WTC11 (cell line): Measurements from ENCODE around the gene TBX10. TPM values are rescaled to one million over a fixed set of nuclear protein-coding genes. Genes with fewer than 3 reads are reported as not detected.

ENCODE experiments used
- ATAC-seq: fragments of 200-7000 bp; cut with Tn5 transposase; 2 replicates; pipeline ENCODE4 v1.10.0; 2021; ENCODE audit warnings: mild to moderate bottlenecking, moderate library complexity
- CTCF ChIA-PET: fragments of 300-600 bp; sonication (Branson Sonifier 250); formaldehyde crosslinking; loops from one replicate; lab custom pipeline; 2021; ENCODE audit warnings: antibody characterized with exemption; lab: Charles Lee
- POLR2A ChIA-PET: fragments of 350-600 bp; sonication (Branson Sonifier 250); formaldehyde crosslinking; loops from one replicate; lab custom pipeline; 2021; ENCODE audit warnings: antibody characterized with exemption; lab: Charles Lee
- DNase-seq: peaks from one replicate; pipeline ENCODE4 v3.0.0; 2021; ENCODE audit warnings: low spot score
- H3K27ac Mint-ChIP-seq: 2 replicates; pipeline ENCODE4 v1.8.0; 2021; ENCODE audit warnings: mixed read lengths
- H3K27me3 Mint-ChIP-seq: 2 replicates; pipeline ENCODE4 v1.8.0; 2021; ENCODE audit warnings: low read depth, mild to moderate bottlenecking, moderate library complexity, mixed read lengths
- H3K36me3 Mint-ChIP-seq: 2 replicates; pipeline ENCODE4 v1.8.0; 2021; ENCODE audit warnings: mixed read lengths
- H3K4me1 Mint-ChIP-seq: 2 replicates; pipeline ENCODE4 v1.8.0; 2022; ENCODE audit warnings: mixed read lengths
- H3K4me3 Mint-ChIP-seq: 2 replicates; pipeline ENCODE4 v1.8.0; 2021; ENCODE audit warnings: mild to moderate bottlenecking, moderate library complexity, mixed read lengths
- H3K9me3 Mint-ChIP-seq: 2 replicates; pipeline ENCODE4 v1.8.0; 2021; ENCODE audit warnings: mixed read lengths
- FOXP1 ChIP-seq: sonication (generic); formaldehyde crosslinking; IDR thresholded peaks from 2 replicates; pipeline ENCODE4 v1.8.0; 2022; ENCODE audit warnings: missing genetic modification reagents, mild to moderate bottlenecking, moderate library complexity, borderline replicate concordance
- GTF2I ChIP-seq: fragments of 250-450 bp; sonication (Bioruptor Pico); conservative IDR thresholded peaks from 2 replicates; pipeline ENCODE4 v1.4.0; 2021; ENCODE audit warnings: mild to moderate bottlenecking
- JAZF1 ChIP-seq: fragments of 250-450 bp; sonication (Bioruptor Pico); IDR thresholded peaks from 2 replicates; pipeline ENCODE4 v1.9.0; 2021; ENCODE audit warnings: moderate library complexity, mild to moderate bottlenecking, inconsistent platforms
- KAT7 ChIP-seq: sonication (generic); formaldehyde crosslinking; IDR thresholded peaks from 2 replicates; pipeline ENCODE4 v1.8.1; 2023; ENCODE audit warnings: missing genetic modification reagents, mild to moderate bottlenecking, borderline replicate concordance
- MXD4 ChIP-seq: fragments of 250-450 bp; sonication (Bioruptor Pico); IDR thresholded peaks from 2 replicates; pipeline ENCODE4 v1.8.0; 2021; ENCODE audit warnings: mild to moderate bottlenecking, moderate library complexity, borderline replicate concordance
- NFYB ChIP-seq: sonication (generic); formaldehyde crosslinking; conservative IDR thresholded peaks from 2 replicates; pipeline ENCODE4 v1.8.0; 2022; ENCODE audit warnings: low read depth, missing genetic modification reagents
- NR1H2 ChIP-seq: sonication (generic); formaldehyde crosslinking; IDR thresholded peaks from 2 replicates; pipeline ENCODE4 v1.9.0; 2021; ENCODE audit warnings: mild to moderate bottlenecking, moderate library complexity, missing genetic modification reagents
- NR3C1 ChIP-seq: sonication (generic); formaldehyde crosslinking; conservative IDR thresholded peaks from 2 replicates; pipeline ENCODE4 v1.8.1; 2023; ENCODE audit warnings: low read depth, mild to moderate bottlenecking, missing genetic modification reagents
- SMAD3 ChIP-seq: sonication (generic); formaldehyde crosslinking; IDR thresholded peaks from 2 replicates; pipeline ENCODE4 v1.8.0; 2022; ENCODE audit warnings: missing genetic modification reagents, mild to moderate bottlenecking, borderline replicate concordance
- SOX15 ChIP-seq: fragments of 250-450 bp; sonication (Bioruptor Pico); IDR thresholded peaks from 2 replicates; pipeline ENCODE4 v1.9.0; 2021; ENCODE audit warnings: mild to moderate bottlenecking
- TCF7 ChIP-seq: sonication (generic); formaldehyde crosslinking; IDR thresholded peaks from 2 replicates; pipeline ENCODE4 v1.8.0; 2022; ENCODE audit warnings: mild to moderate bottlenecking, low read depth, missing genetic modification reagents, moderate library complexity
- TEAD1 ChIP-seq: sonication (generic); formaldehyde crosslinking; IDR thresholded peaks from 2 replicates; pipeline ENCODE4 v1.8.0; 2022; ENCODE audit warnings: mild to moderate bottlenecking, missing genetic modification reagents
- ZNF138 ChIP-seq: sonication (generic); formaldehyde crosslinking; conservative IDR thresholded peaks from 2 replicates; pipeline ENCODE4 v1.8.1; 2022; ENCODE audit warnings: mild to moderate bottlenecking, moderate library complexity, missing genetic modification reagents
- ZNF423 ChIP-seq: fragments of 250-450 bp; sonication (Bioruptor Pico); IDR thresholded peaks from 2 replicates; pipeline ENCODE4 v2.1.2; 2022; ENCODE audit warnings: mild to moderate bottlenecking, moderate library complexity
- total RNA-seq: library from RNA; stranded (reverse); gene quantifications from 3 replicates; pipeline ENCODE4 v1.2.3, GENCODE V29; 2021
- TF ChIP-seq, protein P1 (sequence below): sonication (generic); formaldehyde crosslinking; IDR thresholded peaks from 2 replicates; pipeline ENCODE4 v1.8.0; 2023; ENCODE audit warnings: missing genetic modification reagents
- TF ChIP-seq, protein P2 (sequence below): fragments of 200-600 bp; IDR thresholded peaks from 2 replicates; pipeline ENCODE4 v1.8.0; 2022; ENCODE audit warnings: antibody characterized with exemption
- TF ChIP-seq, protein P3 (sequence below): fragments of 250-450 bp; sonication (Bioruptor Pico); IDR thresholded peaks from 2 replicates; pipeline ENCODE4 v1.9.0; 2021; ENCODE audit warnings: mild to moderate bottlenecking
- TF ChIP-seq, protein P4 (sequence below): fragments of 250-450 bp; sonication (Bioruptor Pico); IDR thresholded peaks from 2 replicates; pipeline ENCODE4 v1.9.0; 2021; ENCODE audit warnings: moderate library complexity, mild to moderate bottlenecking, inconsistent platforms, borderline replicate concordance
- TF ChIP-seq, protein P5 (sequence below): fragments of 250-450 bp; sonication (Bioruptor Pico); IDR thresholded peaks from 2 replicates; pipeline ENCODE4 v1.9.0; 2021; ENCODE audit warnings: mild to moderate bottlenecking
- TF ChIP-seq, protein P6 (sequence below): sonication (generic); formaldehyde crosslinking; IDR thresholded peaks from 2 replicates; pipeline ENCODE4 v1.8.1; 2023; ENCODE audit warnings: mild to moderate bottlenecking, missing genetic modification reagents

Gene TBX10
- total RNA-seq, 1 experiment from 2014 or later = not detected

DNA sequence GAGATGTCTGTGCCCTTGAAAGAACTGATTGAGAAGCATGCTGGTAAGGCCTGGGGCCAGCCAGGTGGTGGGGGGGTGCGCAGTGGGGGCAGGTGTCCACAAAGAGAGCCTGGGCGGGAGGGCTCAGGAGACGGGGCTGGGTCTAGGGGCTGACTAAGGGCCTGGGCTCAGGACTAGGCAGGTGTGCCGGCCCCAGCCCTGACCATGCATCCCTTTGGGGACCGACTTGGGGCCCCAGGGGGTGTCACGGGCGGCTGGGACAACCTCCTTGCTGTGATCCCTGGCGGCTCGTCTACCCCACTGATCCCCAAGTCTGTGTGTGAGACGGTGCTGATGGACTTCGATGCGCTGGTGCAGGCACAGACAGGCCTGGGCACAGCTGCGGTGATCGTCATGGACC lies 28.4 kb downstream of the TBX10 start (continued):
- TF ChIP-seq NFYB (CRISPR knock-in tag) = no peak
- no peak for TF ChIP-seq SOX15 (CRISPR knock-in tag)
- TF ChIP-seq, protein P1, sequence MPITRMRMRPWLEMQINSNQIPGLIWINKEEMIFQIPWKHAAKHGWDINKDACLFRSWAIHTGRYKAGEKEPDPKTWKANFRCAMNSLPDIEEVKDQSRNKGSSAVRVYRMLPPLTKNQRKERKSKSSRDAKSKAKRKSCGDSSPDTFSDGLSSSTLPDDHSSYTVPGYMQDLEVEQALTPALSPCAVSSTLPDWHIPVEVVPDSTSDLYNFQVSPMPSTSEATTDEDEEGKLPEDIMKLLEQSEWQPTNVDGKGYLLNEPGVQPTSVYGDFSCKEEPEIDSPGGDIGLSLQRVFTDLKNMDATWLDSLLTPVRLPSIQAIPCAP (CRISPR knock-in tag) = no peak
- TF ChIP-seq, protein P2, sequence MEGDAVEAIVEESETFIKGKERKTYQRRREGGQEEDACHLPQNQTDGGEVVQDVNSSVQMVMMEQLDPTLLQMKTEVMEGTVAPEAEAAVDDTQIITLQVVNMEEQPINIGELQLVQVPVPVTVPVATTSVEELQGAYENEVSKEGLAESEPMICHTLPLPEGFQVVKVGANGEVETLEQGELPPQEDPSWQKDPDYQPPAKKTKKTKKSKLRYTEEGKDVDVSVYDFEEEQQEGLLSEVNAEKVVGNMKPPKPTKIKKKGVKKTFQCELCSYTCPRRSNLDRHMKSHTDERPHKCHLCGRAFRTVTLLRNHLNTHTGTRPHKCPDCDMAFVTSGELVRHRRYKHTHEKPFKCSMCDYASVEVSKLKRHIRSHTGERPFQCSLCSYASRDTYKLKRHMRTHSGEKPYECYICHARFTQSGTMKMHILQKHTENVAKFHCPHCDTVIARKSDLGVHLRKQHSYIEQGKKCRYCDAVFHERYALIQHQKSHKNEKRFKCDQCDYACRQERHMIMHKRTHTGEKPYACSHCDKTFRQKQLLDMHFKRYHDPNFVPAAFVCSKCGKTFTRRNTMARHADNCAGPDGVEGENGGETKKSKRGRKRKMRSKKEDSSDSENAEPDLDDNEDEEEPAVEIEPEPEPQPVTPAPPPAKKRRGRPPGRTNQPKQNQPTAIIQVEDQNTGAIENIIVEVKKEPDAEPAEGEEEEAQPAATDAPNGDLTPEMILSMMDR = no peak
- TF ChIP-seq TEAD1 = no peak
- TF ChIP-seq, protein P3, sequence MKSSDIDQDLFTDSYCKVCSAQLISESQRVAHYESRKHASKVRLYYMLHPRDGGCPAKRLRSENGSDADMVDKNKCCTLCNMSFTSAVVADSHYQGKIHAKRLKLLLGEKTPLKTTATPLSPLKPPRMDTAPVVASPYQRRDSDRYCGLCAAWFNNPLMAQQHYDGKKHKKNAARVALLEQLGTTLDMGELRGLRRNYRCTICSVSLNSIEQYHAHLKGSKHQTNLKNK (CRISPR knock-in tag) = no peak
- TF ChIP-seq, protein P4, sequence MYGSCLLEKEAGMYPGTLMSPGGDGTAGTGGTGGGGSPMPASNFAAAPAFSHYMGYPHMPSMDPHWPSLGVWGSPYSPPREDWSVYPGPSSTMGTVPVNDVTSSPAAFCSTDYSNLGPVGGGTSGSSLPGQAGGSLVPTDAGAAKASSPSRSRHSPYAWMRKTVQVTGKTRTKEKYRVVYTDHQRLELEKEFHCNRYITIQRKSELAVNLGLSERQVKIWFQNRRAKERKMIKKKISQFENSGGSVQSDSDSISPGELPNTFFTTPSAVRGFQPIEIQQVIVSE (CRISPR knock-in tag) = no peak
- no peak for TF ChIP-seq JAZF1 (CRISPR knock-in tag)
- no peak for TF ChIP-seq TCF7 (CRISPR knock-in tag)
- TF ChIP-seq KAT7 = no peak

DNA sequence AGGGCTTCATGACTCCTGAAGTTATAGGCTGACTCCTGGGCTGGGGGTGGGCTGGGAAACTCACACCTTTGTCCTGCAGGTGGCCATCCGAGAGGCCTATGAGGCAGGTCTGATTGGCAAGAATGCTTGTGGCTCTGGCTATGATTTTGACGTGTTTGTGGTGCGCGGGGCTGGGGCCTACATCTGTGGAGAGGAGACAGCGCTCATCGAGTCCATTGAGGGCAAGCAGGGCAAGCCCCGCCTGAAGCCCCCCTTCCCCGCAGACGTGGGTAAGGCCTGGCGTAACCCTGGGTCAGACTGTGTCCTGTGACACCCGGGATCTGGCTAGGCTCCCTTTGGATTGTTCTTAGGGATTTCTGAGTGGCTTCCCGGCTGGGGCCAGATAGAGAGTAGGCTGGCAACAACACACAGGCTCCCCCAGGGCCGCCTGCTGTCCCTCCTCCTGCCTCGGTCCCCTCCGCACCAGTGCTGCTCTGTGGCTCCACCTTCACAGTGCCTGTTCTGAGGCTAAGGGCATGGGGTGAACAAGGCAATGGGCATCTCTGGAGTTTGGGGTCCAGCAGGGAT lies 29.2 kb downstream of the TBX10 start:
- peaks cover 17% of the 10 kb centered on the region for H3K4me1 Mint-ChIP-seq
- ATAC-seq = no peak
- POLR2A ChIA-PET = no interaction called here
- H3K27me3 Mint-ChIP-seq = peaks cover 5% of the 10 kb centered on the region; the same call in 1 of the 2 replicates
- no peak for DNase-seq
- TF ChIP-seq SOX15 (CRISPR knock-in tag) = no peak
- TF ChIP-seq SMAD3 (CRISPR knock-in tag) = no peak
- TF ChIP-seq, protein P5, sequence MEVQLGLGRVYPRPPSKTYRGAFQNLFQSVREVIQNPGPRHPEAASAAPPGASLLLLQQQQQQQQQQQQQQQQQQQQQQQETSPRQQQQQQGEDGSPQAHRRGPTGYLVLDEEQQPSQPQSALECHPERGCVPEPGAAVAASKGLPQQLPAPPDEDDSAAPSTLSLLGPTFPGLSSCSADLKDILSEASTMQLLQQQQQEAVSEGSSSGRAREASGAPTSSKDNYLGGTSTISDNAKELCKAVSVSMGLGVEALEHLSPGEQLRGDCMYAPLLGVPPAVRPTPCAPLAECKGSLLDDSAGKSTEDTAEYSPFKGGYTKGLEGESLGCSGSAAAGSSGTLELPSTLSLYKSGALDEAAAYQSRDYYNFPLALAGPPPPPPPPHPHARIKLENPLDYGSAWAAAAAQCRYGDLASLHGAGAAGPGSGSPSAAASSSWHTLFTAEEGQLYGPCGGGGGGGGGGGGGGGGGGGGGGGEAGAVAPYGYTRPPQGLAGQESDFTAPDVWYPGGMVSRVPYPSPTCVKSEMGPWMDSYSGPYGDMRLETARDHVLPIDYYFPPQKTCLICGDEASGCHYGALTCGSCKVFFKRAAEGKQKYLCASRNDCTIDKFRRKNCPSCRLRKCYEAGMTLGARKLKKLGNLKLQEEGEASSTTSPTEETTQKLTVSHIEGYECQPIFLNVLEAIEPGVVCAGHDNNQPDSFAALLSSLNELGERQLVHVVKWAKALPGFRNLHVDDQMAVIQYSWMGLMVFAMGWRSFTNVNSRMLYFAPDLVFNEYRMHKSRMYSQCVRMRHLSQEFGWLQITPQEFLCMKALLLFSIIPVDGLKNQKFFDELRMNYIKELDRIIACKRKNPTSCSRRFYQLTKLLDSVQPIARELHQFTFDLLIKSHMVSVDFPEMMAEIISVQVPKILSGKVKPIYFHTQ (CRISPR knock-in tag) = no peak
- TF ChIP-seq ZNF423 (CRISPR knock-in tag) = no peak
- TF ChIP-seq, all 79 proteins: peak for 0
- no peak overlapping the region for H3K27ac Mint-ChIP-seq
- H3K4me3 Mint-ChIP-seq = no peak overlapping the region
- CTCF ChIA-PET = no interaction called here
- H3K9me3 Mint-ChIP-seq = no peaks in the 10 kb centered on the region
- H3K36me3 Mint-ChIP-seq = peaks cover 21% of the 10 kb centered on the region

DNA sequence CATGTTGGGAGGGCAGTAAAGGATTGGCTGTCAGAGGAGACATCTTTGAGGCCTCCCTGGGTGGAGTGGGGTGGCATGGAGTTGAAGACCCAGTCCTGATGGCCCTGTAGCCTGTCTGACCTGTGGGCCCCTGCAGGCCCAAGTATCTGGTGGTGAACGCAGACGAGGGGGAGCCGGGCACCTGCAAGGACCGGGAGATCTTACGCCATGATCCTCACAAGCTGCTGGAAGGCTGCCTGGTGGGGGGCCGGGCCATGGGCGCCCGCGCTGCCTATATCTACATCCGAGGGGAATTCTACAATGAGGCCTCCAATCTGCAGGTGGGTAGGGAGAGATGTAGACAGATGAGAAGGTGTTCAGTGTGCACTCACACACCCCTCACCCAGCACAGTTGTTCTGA lies 30.2 kb downstream of the TBX10 start:
- Mint-ChIP-seq H3K4me3 (no peak overlapping the region), H3K27ac (no peak overlapping the region), H3K27me3 (peaks cover 10% of the 10 kb centered on the region), H3K36me3 (peaks cover 21% of the 10 kb centered on the region), H3K4me1 (peaks cover 17% of the 10 kb centered on the region), H3K9me3 (no peaks in the 10 kb centered on the region)
- ChIA-PET POLR2A (no interaction called here), CTCF (no interaction called here)
- no peak for ATAC-seq
- no peak for DNase-seq
- TF ChIP-seq GTF2I (no peak), FOXP1 (CRISPR knock-in tag) (no peak), MXD4 (CRISPR knock-in tag) (no peak), NR1H2 (no peak), NR3C1 (no peak), ZNF138 (no peak)
- TF ChIP-seq, protein P5 (CRISPR knock-in tag) = no peak
- TF ChIP-seq, protein P6, sequence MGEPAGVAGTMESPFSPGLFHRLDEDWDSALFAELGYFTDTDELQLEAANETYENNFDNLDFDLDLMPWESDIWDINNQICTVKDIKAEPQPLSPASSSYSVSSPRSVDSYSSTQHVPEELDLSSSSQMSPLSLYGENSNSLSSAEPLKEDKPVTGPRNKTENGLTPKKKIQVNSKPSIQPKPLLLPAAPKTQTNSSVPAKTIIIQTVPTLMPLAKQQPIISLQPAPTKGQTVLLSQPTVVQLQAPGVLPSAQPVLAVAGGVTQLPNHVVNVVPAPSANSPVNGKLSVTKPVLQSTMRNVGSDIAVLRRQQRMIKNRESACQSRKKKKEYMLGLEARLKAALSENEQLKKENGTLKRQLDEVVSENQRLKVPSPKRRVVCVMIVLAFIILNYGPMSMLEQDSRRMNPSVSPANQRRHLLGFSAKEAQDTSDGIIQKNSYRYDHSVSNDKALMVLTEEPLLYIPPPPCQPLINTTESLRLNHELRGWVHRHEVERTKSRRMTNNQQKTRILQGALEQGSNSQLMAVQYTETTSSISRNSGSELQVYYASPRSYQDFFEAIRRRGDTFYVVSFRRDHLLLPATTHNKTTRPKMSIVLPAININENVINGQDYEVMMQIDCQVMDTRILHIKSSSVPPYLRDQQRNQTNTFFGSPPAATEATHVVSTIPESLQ (CRISPR knock-in tag) = no peak
